ENCODE measurements around the gene ARHGEF4.

The ARHGEF4 gene

GRCh38 chr2:131035112-131035825 is 198.6 kb downstream of the ARHGEF4 start:
- DNase-seq (ENCODE audit: low read depth), result no peak
- no peak overlapping the region for H3K4me3 ChIP-seq (ENCODE audit: low read length)
- TF ChIP-seq, protein P1, sequence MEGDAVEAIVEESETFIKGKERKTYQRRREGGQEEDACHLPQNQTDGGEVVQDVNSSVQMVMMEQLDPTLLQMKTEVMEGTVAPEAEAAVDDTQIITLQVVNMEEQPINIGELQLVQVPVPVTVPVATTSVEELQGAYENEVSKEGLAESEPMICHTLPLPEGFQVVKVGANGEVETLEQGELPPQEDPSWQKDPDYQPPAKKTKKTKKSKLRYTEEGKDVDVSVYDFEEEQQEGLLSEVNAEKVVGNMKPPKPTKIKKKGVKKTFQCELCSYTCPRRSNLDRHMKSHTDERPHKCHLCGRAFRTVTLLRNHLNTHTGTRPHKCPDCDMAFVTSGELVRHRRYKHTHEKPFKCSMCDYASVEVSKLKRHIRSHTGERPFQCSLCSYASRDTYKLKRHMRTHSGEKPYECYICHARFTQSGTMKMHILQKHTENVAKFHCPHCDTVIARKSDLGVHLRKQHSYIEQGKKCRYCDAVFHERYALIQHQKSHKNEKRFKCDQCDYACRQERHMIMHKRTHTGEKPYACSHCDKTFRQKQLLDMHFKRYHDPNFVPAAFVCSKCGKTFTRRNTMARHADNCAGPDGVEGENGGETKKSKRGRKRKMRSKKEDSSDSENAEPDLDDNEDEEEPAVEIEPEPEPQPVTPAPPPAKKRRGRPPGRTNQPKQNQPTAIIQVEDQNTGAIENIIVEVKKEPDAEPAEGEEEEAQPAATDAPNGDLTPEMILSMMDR (IDR thresholded peaks at IDR 0.05; ENCODE audit: insufficient read depth, low read depth, low read length, missing control alignments), result no peak

DNA sequence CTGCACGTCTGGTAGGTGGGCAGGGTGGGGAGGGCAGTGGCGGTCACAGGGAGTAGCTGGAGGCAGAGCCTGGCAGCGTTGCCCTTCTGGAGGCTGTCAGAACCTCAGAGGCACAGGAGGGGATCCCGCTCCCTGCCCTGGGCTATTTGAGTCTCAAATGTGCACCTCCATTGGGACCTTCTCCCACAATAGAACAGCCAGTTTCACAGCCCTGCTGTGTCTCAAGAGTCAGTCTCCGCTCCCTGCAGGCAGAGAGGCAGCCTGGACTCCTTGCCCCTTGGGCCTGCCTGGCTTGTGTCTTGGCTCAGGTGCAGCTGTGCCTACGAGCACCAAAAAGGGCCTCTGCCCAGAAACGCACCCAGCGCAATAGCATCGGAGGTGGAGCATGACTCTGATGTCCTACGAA is 199.1 kb downstream of the ARHGEF4 start:
- H3K4me3 ChIP-seq (ENCODE audit: low read length), result no peak overlapping the region
- TF ChIP-seq, protein P1 (IDR thresholded peaks at IDR 0.05; ENCODE audit: insufficient read depth, low read depth, low read length, missing control alignments), result no peak
- DNase-seq (ENCODE audit: low read depth), result no peak

- TF ChIP-seq, protein P1 (IDR thresholded peaks at IDR 0.05; ENCODE audit: insufficient read depth, low read depth, low read length, missing control alignments), result no peak
- H3K4me3 ChIP-seq (ENCODE audit: low read length), result no peak overlapping the region
- no peak for DNase-seq (ENCODE audit: low read depth)
Measured at GRCh38 chr2:131036269-131036668, 199.6 kb downstream of the ARHGEF4 start.

- TF ChIP-seq, protein P1 (IDR thresholded peaks at IDR 0.05; ENCODE audit: insufficient read depth, low read depth, low read length, missing control alignments), result no peak
- H3K4me3 ChIP-seq (ENCODE audit: low read length), result no peak overlapping the region
- DNase-seq (ENCODE audit: low read depth), result no peak
Measured at GRCh38 chr2:131036696-131037397, 200.1 kb downstream of the ARHGEF4 start.

GRCh38 chr2:131037398-131038257 is 200.9 kb downstream of the ARHGEF4 start:
- TF ChIP-seq, protein P1 (IDR thresholded peaks at IDR 0.05; ENCODE audit: insufficient read depth, low read depth, low read length, missing control alignments), result no peak
- no peak overlapping the region for H3K4me3 ChIP-seq (ENCODE audit: low read length)
- no peak for DNase-seq (ENCODE audit: low read depth)

DNA sequence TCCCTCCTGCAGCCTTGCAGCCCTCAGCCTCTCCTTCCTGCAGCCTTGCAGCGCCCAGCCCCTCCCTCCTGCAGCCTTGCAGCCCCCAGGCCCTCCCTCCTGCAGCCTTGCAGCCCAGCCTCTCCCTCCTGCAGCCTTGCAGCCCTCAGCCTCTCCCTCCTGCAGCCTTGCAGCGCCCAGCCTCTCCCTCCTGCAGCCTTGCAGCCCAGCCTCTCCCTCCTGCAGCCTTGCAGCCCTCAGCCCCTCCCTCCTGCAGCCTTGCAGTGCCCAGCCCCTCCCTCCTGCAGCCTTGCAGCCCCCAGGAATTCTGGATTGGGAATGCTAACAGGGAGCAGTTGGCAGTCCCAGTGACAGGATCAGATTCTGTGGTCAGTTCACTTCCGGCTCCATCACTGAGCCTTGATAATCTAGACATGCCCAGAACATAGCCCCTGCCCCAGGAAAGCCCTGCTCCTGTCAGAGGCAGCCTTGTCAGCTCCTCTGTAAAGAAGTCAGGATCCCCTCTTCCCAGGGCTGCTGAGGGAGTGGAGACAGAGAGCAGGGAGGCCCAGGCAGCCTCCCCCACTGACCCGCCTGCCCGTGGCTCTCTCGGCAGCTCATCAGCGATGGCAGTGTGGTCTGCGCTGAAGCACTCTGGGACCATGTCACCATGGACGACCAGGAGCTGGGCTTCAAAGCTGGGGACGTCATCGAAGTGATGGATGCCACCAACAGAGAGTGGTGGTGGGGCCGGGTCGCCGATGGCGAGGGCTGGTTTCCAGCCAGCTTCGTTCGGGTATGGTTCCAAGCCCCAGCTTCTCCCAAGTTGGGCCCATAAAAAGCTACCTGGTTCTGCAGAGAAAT is 201.8 kb downstream of the ARHGEF4 start:
- no peak overlapping the region for H3K4me3 ChIP-seq (ENCODE audit: low read length)
- TF ChIP-seq, protein P1 (IDR thresholded peaks at IDR 0.05; ENCODE audit: insufficient read depth, low read depth, low read length, missing control alignments), result no peak

More for the DNA sequence above, 201.8 kb downstream of the ARHGEF4 start:
- DNase-seq (ENCODE audit: low read depth), result no peak
